Trophoblast cell (in vitro differentiated cells and primary cell): ENCODE results near the gene AAK1.

Source experiments
- DNase-seq, 2 donors: peaks; one replicate each; pipeline ENCODE4 v3.0.0-alpha.2; 2016
- H2AFZ ChIP-seq: 2 replicates; pipeline ENCODE4 v1.6.1; 2013; ENCODE audit warnings: low read length, moderate library complexity, mild to moderate bottlenecking; ENCODE audit not compliant: insufficient read depth, poor library complexity
- H2AK5ac ChIP-seq: 2 replicates; pipeline ENCODE4 v1.6.1; 2013; ENCODE audit warnings: mild to moderate bottlenecking, low read length
- H2BK120ac ChIP-seq: 2 replicates; pipeline ENCODE4 v1.6.1; 2013; ENCODE audit warnings: low read length, mild to moderate bottlenecking, moderate library complexity; ENCODE audit not compliant: insufficient read depth, poor library complexity
- H2BK12ac ChIP-seq: 2 replicates; pipeline ENCODE4 v1.6.1; 2013; ENCODE audit warnings: mild to moderate bottlenecking, low read length, moderate library complexity
- H2BK5ac ChIP-seq: 2 replicates; pipeline ENCODE4 v1.6.1; 2013; ENCODE audit warnings: low read length, low read depth, moderate library complexity, mild to moderate bottlenecking; ENCODE audit not compliant: poor library complexity
- H3K14ac ChIP-seq: 2 replicates; pipeline ENCODE4 v1.6.1; 2013; ENCODE audit warnings: mild to moderate bottlenecking, low read length
- H3K18ac ChIP-seq: 2 replicates; pipeline ENCODE4 v1.6.1; 2013; ENCODE audit warnings: mild to moderate bottlenecking, low read length
- H3K23ac ChIP-seq: 2 replicates; pipeline ENCODE4 v1.6.1; 2013; ENCODE audit warnings: low read length
- H3K27ac ChIP-seq: 2 replicates; pipeline ENCODE4 v1.5.1; 2013; ENCODE audit warnings: low read depth, mild to moderate bottlenecking, inconsistent platforms, low read length, moderate library complexity
- H3K27me3 ChIP-seq: 2 replicates; pipeline ENCODE4 v1.6.1; 2013; ENCODE audit warnings: inconsistent platforms, mild to moderate bottlenecking, low read length, moderate library complexity; ENCODE audit not compliant: insufficient read depth
- H3K36me3 ChIP-seq, 2 experiments: 1 replicate in 1 of 2; 2 replicates in 1 of 2; pipeline ENCODE4 v1.6.1; 2013; ENCODE audit warnings: low read length in 2 of 2, mild to moderate bottlenecking in 2 of 2, moderate library complexity in 1 of 2; ENCODE audit not compliant: insufficient read depth in 2 of 2, control insufficient read depth in 1 of 2
- H3K4ac ChIP-seq: 2 replicates; pipeline ENCODE4 v1.6.1; 2013; ENCODE audit warnings: low read depth, mild to moderate bottlenecking, low read length, moderate library complexity
- H3K4me1 ChIP-seq, 2 experiments: 1 replicate in 1 of 2; 2 replicates in 1 of 2; pipeline ENCODE4 v1.6.1; 2013; ENCODE audit warnings: low read length in 2 of 2, mild to moderate bottlenecking in 2 of 2, moderate library complexity in 1 of 2; ENCODE audit not compliant: insufficient read depth in 2 of 2, control insufficient read depth in 1 of 2
- H3K4me2 ChIP-seq: 2 replicates; pipeline ENCODE4 v1.6.1; 2013; ENCODE audit warnings: inconsistent platforms, mild to moderate bottlenecking, low read length, moderate library complexity
- H3K4me3 ChIP-seq: 2 replicates; pipeline ENCODE4 v1.5.1; 2013; ENCODE audit warnings: mild to moderate bottlenecking, low read depth, low read length, inconsistent platforms
- H3K79me1 ChIP-seq: one replicate; pipeline ENCODE4 v1.6.1; 2013; ENCODE audit warnings: low read length
- H3K79me2 ChIP-seq: 2 replicates; pipeline ENCODE4 v1.6.1; 2013; ENCODE audit warnings: low read length, mild to moderate bottlenecking; ENCODE audit not compliant: control insufficient read depth, insufficient read depth, poor library complexity
- H3K9ac ChIP-seq: 2 replicates; pipeline ENCODE4 v1.6.1; 2013; ENCODE audit warnings: mild to moderate bottlenecking, low read length
- H3K9me3 ChIP-seq: 2 replicates; pipeline ENCODE4 v1.6.1; 2013; ENCODE audit warnings: low read depth, mild to moderate bottlenecking, control low read depth, inconsistent platforms, low read length; ENCODE audit not compliant: insufficient read depth
- H4K12ac ChIP-seq: 2 replicates; pipeline ENCODE4 v1.6.1; 2013; ENCODE audit warnings: low read depth, mild to moderate bottlenecking, low read length, moderate library complexity
- H4K8ac ChIP-seq: 2 replicates; pipeline ENCODE4 v1.6.1; 2013; ENCODE audit warnings: low read depth, mild to moderate bottlenecking, low read length, moderate library complexity
- H4K91ac ChIP-seq: one replicate; pipeline ENCODE4 v1.6.1; 2013; ENCODE audit warnings: low read depth, mild to moderate bottlenecking, low read length, moderate library complexity
- WGBS: extraction: QIAGEN DNeasy Blood & Tissue Kit; methylation state at CpG from one replicate; pipeline ENCODE4 v1.1.7; 2013; ENCODE audit warnings: missing lambda C conversion rate; ENCODE audit not compliant: insufficient read length, insufficient coverage; ENCODE audit errors: extremely low coverage; 5-methylcytosine and 5-hydroxymethylcytosine counted together

Gene AAK1

GRCh38 chr2:69556008-69556407 lies 87.5 kb downstream of the AAK1 start:
- Histone ChIP-seq H3K36me3 (peaks cover 0 to 7% of the 10 kb centered on the region in 2 experiments), H2BK5ac (no peak overlapping the region), H2BK120ac (no peak overlapping the region), H2AK5ac (no peak overlapping the region), H4K91ac (no peak overlapping the region), H3K27ac (no peak overlapping the region), H3K79me1 (no peaks in the 10 kb centered on the region), H2BK12ac (no peak overlapping the region), H3K4me2 (no peak overlapping the region), H3K79me2 (no peaks in the 10 kb centered on the region), H4K8ac (no peak overlapping the region), H4K12ac (no peak overlapping the region), H3K14ac (no peak overlapping the region), H3K18ac (no peak overlapping the region), H3K9me3 (no peaks in the 10 kb centered on the region), H3K4me1 (peaks cover 0 to 7% of the 10 kb centered on the region in 2 experiments), H3K27me3 (no peaks in the 10 kb centered on the region), H3K9ac (no peak overlapping the region), H2AFZ (no peak overlapping the region), H3K23ac (no peak overlapping the region), H3K4me3 (no peak overlapping the region), H3K4ac (no peak overlapping the region)
- no CpG with 5 or more reads among the region's 4 CpGs for WGBS
- DNase-seq = no peak

GRCh38 chr2:69554981-69555380 lies 88.6 kb downstream of the AAK1 start:
- no peaks in the 10 kb centered on the region for H3K9me3 ChIP-seq
- H3K4me3 ChIP-seq = no peak overlapping the region
- no CpG with 5 or more reads among the region's 3 CpGs for WGBS
- no peak overlapping the region for H3K4ac ChIP-seq
- H3K79me1 ChIP-seq = no peaks in the 10 kb centered on the region
- H4K91ac ChIP-seq = no peak overlapping the region
- H3K27ac ChIP-seq = no peak overlapping the region
- H4K12ac ChIP-seq = no peak overlapping the region
- H3K9ac ChIP-seq = no peak overlapping the region
- no peak overlapping the region for H2BK120ac ChIP-seq
- no peak for DNase-seq
- no peak overlapping the region for H4K8ac ChIP-seq
- no peak overlapping the region for H3K4me2 ChIP-seq
- no peaks in the 10 kb centered on the region for H3K27me3 ChIP-seq
- peaks cover 0 to 7% of the 10 kb centered on the region in 2 experiments for H3K4me1 ChIP-seq
- H3K14ac ChIP-seq = no peak overlapping the region
- H3K79me2 ChIP-seq = no peaks in the 10 kb centered on the region
- H2AFZ ChIP-seq = no peak overlapping the region
- H2BK5ac ChIP-seq = no peak overlapping the region
- peaks cover 0 to 7% of the 10 kb centered on the region in 2 experiments for H3K36me3 ChIP-seq
- H2AK5ac ChIP-seq = no peak overlapping the region
- no peak overlapping the region for H3K23ac ChIP-seq
- no peak overlapping the region for H3K18ac ChIP-seq
- no peak overlapping the region for H2BK12ac ChIP-seq

DNA sequence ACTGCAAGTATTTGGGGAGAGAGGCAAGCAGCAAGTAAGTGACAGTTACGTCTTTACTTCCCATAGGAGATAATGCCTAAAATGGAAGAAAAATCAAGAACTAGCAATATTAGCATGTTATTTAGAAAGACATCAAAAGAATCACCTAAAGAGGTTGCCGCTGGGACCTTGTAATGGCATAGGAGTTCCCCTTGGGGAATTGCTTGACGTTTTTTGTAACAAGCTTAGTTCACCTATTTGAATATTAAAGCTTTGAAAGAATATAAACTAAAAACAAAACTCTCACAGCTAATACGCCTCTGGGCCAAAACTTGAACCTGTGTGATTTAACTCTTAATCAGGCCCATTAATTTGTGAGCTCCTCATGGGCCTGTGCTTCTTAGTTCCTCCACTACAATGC lies 89.0 kb downstream of the AAK1 start:
- no peaks in the 10 kb centered on the region for H3K79me2 ChIP-seq
- no CpG with 5 or more reads among the region's 4 CpGs for WGBS
- H4K8ac ChIP-seq = no peak overlapping the region
- no peak overlapping the region for H4K12ac ChIP-seq
- H3K79me1 ChIP-seq = no peaks in the 10 kb centered on the region
- H3K9ac ChIP-seq = no peak overlapping the region
- no peak overlapping the region for H3K4me3 ChIP-seq
- H3K14ac ChIP-seq = no peak overlapping the region
- no peak overlapping the region for H2AFZ ChIP-seq
- no peak overlapping the region for H3K4ac ChIP-seq
- no peak overlapping the region for H2BK120ac ChIP-seq
- no peak overlapping the region for H3K18ac ChIP-seq
- no peak overlapping the region for H3K4me2 ChIP-seq
- H2AK5ac ChIP-seq = no peak overlapping the region
- no peak overlapping the region for H2BK12ac ChIP-seq
- H2BK5ac ChIP-seq = no peak overlapping the region
- H3K27ac ChIP-seq = no peak overlapping the region
- no peaks in the 10 kb centered on the region for H3K27me3 ChIP-seq
- DNase-seq = no peak
- peaks cover 0 to 7% of the 10 kb centered on the region in 2 experiments for H3K36me3 ChIP-seq
- peaks cover 0 to 7% of the 10 kb centered on the region in 2 experiments for H3K4me1 ChIP-seq
- H3K23ac ChIP-seq = no peak overlapping the region
- no peaks in the 10 kb centered on the region for H3K9me3 ChIP-seq
- H4K91ac ChIP-seq = no peak overlapping the region

DNA sequence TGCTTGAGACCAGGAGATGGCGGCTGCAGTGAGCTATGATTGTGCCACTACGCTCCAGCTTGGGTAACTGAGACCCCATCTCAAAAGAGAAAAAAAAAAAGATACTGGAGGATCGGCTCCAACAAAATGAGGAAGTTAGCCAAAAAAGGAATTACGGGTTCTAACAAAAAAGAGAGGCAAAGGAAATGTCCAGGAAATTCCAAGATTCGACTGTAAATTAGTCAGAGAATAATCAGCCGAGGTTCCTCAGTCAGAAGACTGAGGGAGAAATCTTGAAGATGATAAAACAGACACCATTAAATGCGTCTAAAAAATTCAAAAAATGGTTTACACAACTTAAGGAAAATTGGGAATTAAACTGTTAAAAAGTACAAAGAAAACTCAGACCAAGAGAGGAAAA lies 89.5 kb downstream of the AAK1 start:
- Histone ChIP-seq H2BK120ac (no peak overlapping the region), H3K79me1 (no peaks in the 10 kb centered on the region), H4K8ac (no peak overlapping the region), H3K18ac (no peak overlapping the region), H3K9ac (no peak overlapping the region), H3K4me2 (no peak overlapping the region), H3K79me2 (no peaks in the 10 kb centered on the region), H3K4ac (no peak overlapping the region), H2AK5ac (no peak overlapping the region), H3K27me3 (no peaks in the 10 kb centered on the region), H3K36me3 (peaks cover 0 to 7% of the 10 kb centered on the region in 2 experiments), H2BK12ac (no peak overlapping the region), H2AFZ (no peak overlapping the region), H3K9me3 (no peaks in the 10 kb centered on the region), H3K27ac (no peak overlapping the region), H3K23ac (no peak overlapping the region), H4K12ac (no peak overlapping the region), H3K4me1 (peaks cover 0 to 7% of the 10 kb centered on the region in 2 experiments), H4K91ac (no peak overlapping the region), H3K14ac (no peak overlapping the region), H3K4me3 (no peak overlapping the region), H2BK5ac (no peak overlapping the region)
- DNase-seq = no peak
- no CpG with 5 or more reads among the region's 7 CpGs for WGBS
